ENCODE results near the gene FHIT.

The FHIT gene

DNA sequence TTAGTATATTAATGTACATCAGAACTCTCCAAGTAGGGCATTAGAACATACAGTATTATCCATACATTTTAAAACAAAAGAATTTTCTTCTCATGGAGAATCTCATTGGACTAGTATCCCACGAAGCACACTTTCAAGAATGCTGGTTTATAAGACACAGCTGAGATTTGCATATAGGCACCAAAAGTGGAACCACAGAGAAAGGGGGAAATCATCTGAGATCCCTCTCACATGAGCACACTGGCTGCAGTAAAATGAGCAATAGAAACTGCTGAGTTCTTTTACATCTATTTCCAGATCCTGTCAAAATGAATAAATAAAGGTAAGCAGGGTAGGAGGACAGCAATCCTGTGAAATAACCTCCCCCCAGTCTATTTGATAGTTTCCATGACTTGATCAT is 665.3 kb downstream of the FHIT start:
- TF ChIP-seq, protein P1, sequence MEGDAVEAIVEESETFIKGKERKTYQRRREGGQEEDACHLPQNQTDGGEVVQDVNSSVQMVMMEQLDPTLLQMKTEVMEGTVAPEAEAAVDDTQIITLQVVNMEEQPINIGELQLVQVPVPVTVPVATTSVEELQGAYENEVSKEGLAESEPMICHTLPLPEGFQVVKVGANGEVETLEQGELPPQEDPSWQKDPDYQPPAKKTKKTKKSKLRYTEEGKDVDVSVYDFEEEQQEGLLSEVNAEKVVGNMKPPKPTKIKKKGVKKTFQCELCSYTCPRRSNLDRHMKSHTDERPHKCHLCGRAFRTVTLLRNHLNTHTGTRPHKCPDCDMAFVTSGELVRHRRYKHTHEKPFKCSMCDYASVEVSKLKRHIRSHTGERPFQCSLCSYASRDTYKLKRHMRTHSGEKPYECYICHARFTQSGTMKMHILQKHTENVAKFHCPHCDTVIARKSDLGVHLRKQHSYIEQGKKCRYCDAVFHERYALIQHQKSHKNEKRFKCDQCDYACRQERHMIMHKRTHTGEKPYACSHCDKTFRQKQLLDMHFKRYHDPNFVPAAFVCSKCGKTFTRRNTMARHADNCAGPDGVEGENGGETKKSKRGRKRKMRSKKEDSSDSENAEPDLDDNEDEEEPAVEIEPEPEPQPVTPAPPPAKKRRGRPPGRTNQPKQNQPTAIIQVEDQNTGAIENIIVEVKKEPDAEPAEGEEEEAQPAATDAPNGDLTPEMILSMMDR (IDR thresholded peaks at IDR 0.05; ENCODE audit: insufficient read depth, low read length, poor library complexity, severe bottlenecking) = no peak
- TF ChIP-seq EZH2phosphoT487 (conservative IDR thresholded peaks at IDR 0.05; ENCODE audit: low read length) = no peak
- H3K4me3 ChIP-seq (ENCODE audit: insufficient read depth, low read length, poor library complexity, severe bottlenecking) = no peak overlapping the region
- H3K79me2 ChIP-seq (ENCODE audit: insufficient read depth, low read length) = no peaks in the 10 kb centered on the region
- no peaks in the 10 kb centered on the region for H3K27me3 ChIP-seq (ENCODE audit: low read length)
- H4K20me1 ChIP-seq (ENCODE audit: low read depth, low read length) = no peaks in the 10 kb centered on the region
- no peak overlapping the region for H3K27ac ChIP-seq (ENCODE audit: low read depth, low read length)
- H3F3A ChIP-seq (ENCODE audit: insufficient read depth) = no peaks in the 10 kb centered on the region
- no peak overlapping the region for H2AFZ ChIP-seq (ENCODE audit: low read depth, low read length, severe bottlenecking)
- no peak overlapping the region for H3K4me2 ChIP-seq (ENCODE audit: low read depth, low read length, poor library complexity, severe bottlenecking)
- no peaks in the 10 kb centered on the region for H3K9me3 ChIP-seq (ENCODE audit: insufficient read depth, low read length)
- no peaks in the 10 kb centered on the region for H3K36me3 ChIP-seq (ENCODE audit: low read length)
- no peaks in the 10 kb centered on the region for H3K9me2 ChIP-seq (replicated peaks; ENCODE audit: insufficient read depth, low read length)
- H3K9ac ChIP-seq (ENCODE audit: low read length) = no peak overlapping the region

DNA sequence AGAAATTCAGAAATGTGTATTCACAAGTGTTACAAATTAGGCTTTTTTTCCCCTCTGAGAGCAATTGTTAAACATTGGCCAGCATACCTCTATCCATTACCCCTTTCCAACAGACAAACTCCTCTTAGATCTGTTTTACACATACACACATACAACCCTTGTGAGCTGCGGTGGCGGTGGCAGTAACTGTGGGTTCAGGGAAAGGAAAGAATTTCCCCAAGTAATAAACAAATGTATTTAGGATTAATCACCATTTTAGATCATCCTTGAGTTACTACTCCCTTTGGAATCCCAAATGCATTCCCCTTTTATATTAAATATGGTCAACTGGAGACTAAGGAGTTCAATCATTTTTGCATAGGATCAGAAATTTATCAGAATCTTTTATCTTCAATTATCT is 667.0 kb downstream of the FHIT start:
- H2AFZ ChIP-seq (ENCODE audit: low read depth, low read length, severe bottlenecking) = no peak overlapping the region
- H3K36me3 ChIP-seq (ENCODE audit: low read length) = no peaks in the 10 kb centered on the region
- H3K4me2 ChIP-seq (ENCODE audit: low read depth, low read length, poor library complexity, severe bottlenecking) = no peak overlapping the region
- no peaks in the 10 kb centered on the region for H3K27me3 ChIP-seq (ENCODE audit: low read length)
- no peaks in the 10 kb centered on the region for H3K9me2 ChIP-seq (replicated peaks; ENCODE audit: insufficient read depth, low read length)
- H3K79me2 ChIP-seq (ENCODE audit: insufficient read depth, low read length) = no peaks in the 10 kb centered on the region
- no peaks in the 10 kb centered on the region for H4K20me1 ChIP-seq (ENCODE audit: low read depth, low read length)
- no peak overlapping the region for H3K4me3 ChIP-seq (ENCODE audit: insufficient read depth, low read length, poor library complexity, severe bottlenecking)
- H3K27ac ChIP-seq (ENCODE audit: low read depth, low read length) = no peak overlapping the region
- no peak overlapping the region for H3K9ac ChIP-seq (ENCODE audit: low read length)
- no peaks in the 10 kb centered on the region for H3F3A ChIP-seq (ENCODE audit: insufficient read depth)
- no peaks in the 10 kb centered on the region for H3K9me3 ChIP-seq (ENCODE audit: insufficient read depth, low read length)
- TF ChIP-seq EZH2phosphoT487 (conservative IDR thresholded peaks at IDR 0.05; ENCODE audit: low read length) = no peak
- TF ChIP-seq, protein P1 (IDR thresholded peaks at IDR 0.05; ENCODE audit: insufficient read depth, low read length, poor library complexity, severe bottlenecking) = no peak

GRCh38 chr3:60582288-60582687 is 669.0 kb downstream of the FHIT start:
- no peak overlapping the region for H3K4me2 ChIP-seq (ENCODE audit: low read depth, low read length, poor library complexity, severe bottlenecking)
- H3K27me3 ChIP-seq (ENCODE audit: low read length) = no peaks in the 10 kb centered on the region
- H2AFZ ChIP-seq (ENCODE audit: low read depth, low read length, severe bottlenecking) = no peak overlapping the region
- H3K79me2 ChIP-seq (ENCODE audit: insufficient read depth, low read length) = no peaks in the 10 kb centered on the region
- H3K9me3 ChIP-seq (ENCODE audit: insufficient read depth, low read length) = no peaks in the 10 kb centered on the region
- H3F3A ChIP-seq (ENCODE audit: insufficient read depth) = no peaks in the 10 kb centered on the region
- H3K4me3 ChIP-seq (ENCODE audit: insufficient read depth, low read length, poor library complexity, severe bottlenecking) = no peak overlapping the region
- H3K9me2 ChIP-seq (replicated peaks; ENCODE audit: insufficient read depth, low read length) = no peaks in the 10 kb centered on the region
- H3K9ac ChIP-seq (ENCODE audit: low read length) = no peak overlapping the region
- H3K27ac ChIP-seq (ENCODE audit: low read depth, low read length) = no peak overlapping the region
- TF ChIP-seq, protein P1 (IDR thresholded peaks at IDR 0.05; ENCODE audit: insufficient read depth, low read length, poor library complexity, severe bottlenecking) = no peak
- TF ChIP-seq EZH2phosphoT487 (conservative IDR thresholded peaks at IDR 0.05; ENCODE audit: low read length) = no peak
- H4K20me1 ChIP-seq (ENCODE audit: low read depth, low read length) = no peaks in the 10 kb centered on the region
- H3K36me3 ChIP-seq (ENCODE audit: low read length) = no peaks in the 10 kb centered on the region
